ENCODE data around the gene RPL19. TPM values are rescaled to one million over a fixed set of nuclear protein-coding genes. Genes with fewer than 3 reads are reported as not detected.

RPL19 gene
- total RNA-seq, 1 experiment from 2014 or later, result 1,597 TPM

GRCh38 chr17:39173080-39173479 lies 27.0 kb upstream of the RPL19 start:
- DNase-seq (ENCODE audit: low read depth), result no peak

GRCh38 chr17:39173526-39174274 lies 26.4 kb upstream of the RPL19 start:
- no peak for DNase-seq (ENCODE audit: low read depth)

- DNase-seq (ENCODE audit: low read depth), result peak; percentile 40
Measured at GRCh38 chr17:39174920-39175694, 25.0 kb upstream of the RPL19 start.

GRCh38 chr17:39175695-39176093 lies 24.4 kb upstream of the RPL19 start:
- peak; percentile 67 for DNase-seq (ENCODE audit: low read depth)

GRCh38 chr17:39177256-39177655 lies 22.8 kb upstream of the RPL19 start:
- no peak for DNase-seq (ENCODE audit: low read depth)

- DNase-seq (ENCODE audit: low read depth), result no peak
Measured at GRCh38 chr17:39178536-39178935, 21.5 kb upstream of the RPL19 start.

- DNase-seq (ENCODE audit: low read depth), result no peak
Measured at GRCh38 chr17:39181303-39181702, 18.8 kb upstream of the RPL19 start.

- no peak for DNase-seq (ENCODE audit: low read depth)
Measured at GRCh38 chr17:39183045-39183444, 17.0 kb upstream of the RPL19 start.

GRCh38 chr17:39183720-39184119 lies 16.4 kb upstream of the RPL19 start:
- DNase-seq (ENCODE audit: low read depth), result no peak

- no peak for DNase-seq (ENCODE audit: low read depth)
Measured at GRCh38 chr17:39186481-39187002, 13.5 kb upstream of the RPL19 start.

- DNase-seq (ENCODE audit: low read depth), result peak; percentile 53
Measured at GRCh38 chr17:39187152-39187830, 12.8 kb upstream of the RPL19 start.

- DNase-seq (ENCODE audit: low read depth), result no peak
Measured at GRCh38 chr17:39191750-39192510, 8.2 kb upstream of the RPL19 start.

- no peak for DNase-seq (ENCODE audit: low read depth)
Measured at GRCh38 chr17:39192901-39193300, 7.2 kb upstream of the RPL19 start.

GRCh38 chr17:39193346-39193745 lies 6.7 kb upstream of the RPL19 start:
- no peak for DNase-seq (ENCODE audit: low read depth)

GRCh38 chr17:39194089-39194984 lies 5.7 kb upstream of the RPL19 start:
- DNase-seq (ENCODE audit: low read depth), result no peak

- no peak for DNase-seq (ENCODE audit: low read depth)
Measured at GRCh38 chr17:39194985-39195524, 5.0 kb upstream of the RPL19 start.

GRCh38 chr17:39195568-39196160 lies 4.4 kb upstream of the RPL19 start:
- DNase-seq (ENCODE audit: low read depth), result no peak

- DNase-seq (ENCODE audit: low read depth), result no peak
Measured at GRCh38 chr17:39196241-39196807, 3.8 kb upstream of the RPL19 start.

- DNase-seq (ENCODE audit: low read depth), result no peak
Measured at GRCh38 chr17:39196808-39197291, 3.2 kb upstream of the RPL19 start.
